Colon (tissue), 2 donors: ENCODE data around the gene CD68.
A peak's percentile ranks its signal among the peaks of the same experiment; 100 is the strongest.
"Not testable (repeated sequence)": the region's sequence is repeated elsewhere in the genome, so short reads cannot be mapped to it uniquely, and the experiment has no call there.

Source experiments
- FAIRE-seq: peaks from 2 replicates; lab custom pipeline; 2012; peaks lifted over from hg19 to GRCh38; lab: Jason Lieb, UNC
- donor health status: control.
- donor health status: control.

The CD68 gene

GRCh38 chr17:7613769-7614424, 34.5 kb downstream of the CD68 start:
- FAIRE-seq: no peak

- FAIRE-seq: peak; percentile 14
Measured at GRCh38 chr17:7614425-7615264, 35.2 kb downstream of the CD68 start, which contains the start of gene FXR2. Gene FXR2, minus strand, starts transcription at chr17:7614897. Its CDS starts 365 bp downstream, at chr17:7614532.

GRCh38 chr17:7615265-7615747, 35.9 kb downstream of the CD68 start:
- no peak for FAIRE-seq

- no peak for FAIRE-seq
Measured at GRCh38 chr17:7618608-7619007, 39.2 kb downstream of the CD68 start.

GRCh38 chr17:7620835-7621234, 41.4 kb downstream of the CD68 start:
- no peak for FAIRE-seq

- no peak for FAIRE-seq
Measured at GRCh38 chr17:7623661-7624060, 44.2 kb downstream of the CD68 start.

GRCh38 chr17:7625749-7626148, 46.3 kb downstream of the CD68 start:
- not testable (repeated sequence) for FAIRE-seq

GRCh38 chr17:7626307-7626706, 46.9 kb downstream of the CD68 start:
- no peak for FAIRE-seq

- FAIRE-seq: no peak
Measured at GRCh38 chr17:7626956-7627249, 47.5 kb downstream of the CD68 start.

- FAIRE-seq: no peak
Measured at GRCh38 chr17:7627250-7628121, 48.0 kb downstream of the CD68 start, which contains the start of gene SAT2. Gene SAT2, minus strand, starts transcription at chr17:7627821. Its CDS starts 186 bp downstream, at chr17:7627635.

- FAIRE-seq: no peak
Measured at GRCh38 chr17:7629939-7630571, 50.6 kb downstream of the CD68 start, which contains the start of gene SHBG. Gene SHBG, plus strand, starts transcription at chr17:7630135. Its CDS starts 38 bp downstream, at chr17:7630173.
